K562 (cell line): ENCODE results near the gene RFX6. TPM values are rescaled to one million over a fixed set of nuclear protein-coding genes. Genes with fewer than 3 reads are reported as not detected.

Experiments used
- ATAC-seq: fragments of 200-7000 bp; cut with Tn5 transposase; 3 replicates; pipeline ENCODE4 v1.9.1; 2020; ENCODE audit warnings: moderate library complexity
- BruUV-seq: library from RNA; stranded (reverse); fragments of 400-500 nt; replicated peaks from 2 replicates; lab custom pipeline; 2021; lab: Mats Ljungman, UMichigan
- CTCF ChIA-PET: fragments of 300-600 bp; formaldehyde crosslinking; extraction: SDS; loops from one replicate; lab custom pipeline; 2021; ENCODE audit warnings: low intra/inter-chr PET ratio; lab: Yijun Ruan, JAX
- POLR2A ChIA-PET: fragments of 300-600, 350-650 bp; sonication (Branson Sonifier 250); formaldehyde crosslinking; extraction: SDS; loops from one replicate; lab custom pipeline; 2021; ENCODE audit warnings: antibody characterized with exemption, inconsistent platforms; lab: Yijun Ruan, JAX
- DNase-seq, 4 experiments: peaks; one replicate each; pipeline versions ENCODE4 v3.0.0 to v3.0.0-alpha.2; 2011 to 2018; ENCODE audit warnings: low spot score in 3 of 4, mixed read lengths in 3 of 4; ENCODE audit errors: extremely low read depth in 1 of 4
- FAIRE-seq: peaks from 2 replicates; lab custom pipeline; 2011; peaks lifted over from hg19 to GRCh38; lab: Jason Lieb, UNC
- H2AFZ ChIP-seq: 2 replicates; pipeline ENCODE4 v1.6.0; 2011; ENCODE audit warnings: low read depth, low read length, control low read depth, inconsistent platforms
- H3K27ac ChIP-seq: fragments of 200-600 bp; 3 replicates; pipeline ENCODE4 v1.8.0; 2011; ENCODE audit warnings: low read depth, mild to moderate bottlenecking, control low read depth, inconsistent platforms, low read length, moderate library complexity, mixed read lengths; ENCODE audit errors: extremely low read depth
- H3K27me3 ChIP-seq, 2 experiments: fragments of 300-600 bp in 1 of 2; 2 replicates in 1 of 2; 3 replicates in 1 of 2; pipeline versions ENCODE4 v1.6.0 to v1.8.0; 2011; ENCODE audit warnings: inconsistent platforms in 2 of 2, low read length in 2 of 2, mild to moderate bottlenecking in 1 of 2, mixed read lengths in 1 of 2, moderate library complexity in 1 of 2; ENCODE audit not compliant: control insufficient read depth in 2 of 2, insufficient read depth in 2 of 2
- H3K36me3 ChIP-seq: fragments of 300-600 bp; 3 replicates; pipeline ENCODE4 v1.8.0; 2011; ENCODE audit warnings: mild to moderate bottlenecking, low read length, inconsistent platforms; ENCODE audit not compliant: control insufficient read depth, insufficient read depth
- H3K4me1 ChIP-seq, 2 experiments: fragments of 200-600 bp in 1 of 2; replicated peaks in 1 of 2; 2 replicates in 1 of 2; 3 replicates in 1 of 2; pipeline versions ENCODE4 v1.5.1 to v1.8.0; 2011; ENCODE audit warnings: inconsistent platforms in 2 of 2, low read length in 2 of 2, mild to moderate bottlenecking in 1 of 2, mixed read lengths in 1 of 2, moderate library complexity in 1 of 2; ENCODE audit not compliant: control insufficient read depth in 2 of 2, insufficient read depth in 2 of 2
- H3K4me2 ChIP-seq: 2 replicates; pipeline ENCODE4 v1.6.1; 2011; ENCODE audit warnings: low read length, control low read depth, inconsistent platforms, mixed read lengths; ENCODE audit not compliant: insufficient read depth
- H3K4me3 ChIP-seq: fragments of 200-600 bp; sonication (generic), shearing (Covaris generic); 2 replicates; pipeline ENCODE4 v1.5.1; 2016; ENCODE audit warnings: control low read depth, inconsistent platforms
- H3K79me2 ChIP-seq: fragments of 200-600 bp; 3 replicates; pipeline ENCODE4 v1.8.0; 2011; ENCODE audit warnings: low read length, inconsistent platforms; ENCODE audit not compliant: control insufficient read depth, insufficient read depth
- H3K9ac ChIP-seq, 2 experiments: 2 replicates each; pipeline versions ENCODE4 v1.6.0 to v1.6.1; 2011; ENCODE audit warnings: low read depth in 2 of 2, low read length in 2 of 2, control low read depth in 1 of 2, inconsistent platforms in 1 of 2, mild to moderate bottlenecking in 1 of 2, mixed read lengths in 1 of 2; ENCODE audit not compliant: insufficient read depth in 1 of 2
- H3K9me1 ChIP-seq: one replicate; pipeline ENCODE4 v1.6.0; 2011; ENCODE audit warnings: inconsistent platforms, mild to moderate bottlenecking, low read length, moderate library complexity; ENCODE audit not compliant: control insufficient read depth, insufficient read depth
- H3K9me3 ChIP-seq: replicated peaks from 2 replicates; pipeline ENCODE4 v1.5.1; 2011; ENCODE audit warnings: low read depth, low read length, inconsistent platforms; ENCODE audit not compliant: control insufficient read depth, insufficient read depth
- H4K20me1 ChIP-seq: replicated peaks from 2 replicates; pipeline ENCODE4 v1.6.1; 2011; ENCODE audit warnings: low read length, inconsistent platforms, mixed read lengths; ENCODE audit not compliant: control insufficient read depth, insufficient read depth
- BCL6 ChIP-seq: fragments of 250-450 bp; sonication (Bioruptor Pico); IDR thresholded peaks from 2 replicates; pipeline ENCODE4 v1.4.0; 2020
- CLOCK ChIP-seq: fragments of 250-450 bp; sonication (Bioruptor Pico); IDR thresholded peaks from 2 replicates; pipeline ENCODE4 v1.4.0; 2020; ENCODE audit warnings: mild to moderate bottlenecking, moderate library complexity, borderline replicate concordance
- FOS ChIP-seq: IDR thresholded peaks from 3 replicates; pipeline ENCODE4 v1.6.1; 2011; ENCODE audit not compliant: insufficient read length; ENCODE audit errors: extremely low read depth
- NR2C1 ChIP-seq, 2 experiments: fragments of 450-650 bp; IDR thresholded peaks; 2 replicates each; pipeline ENCODE4 v1.6.1; 2017; ENCODE audit warnings: mild to moderate bottlenecking in 2 of 2, antibody characterized with exemption in 1 of 2, inconsistent platforms in 1 of 2, missing compliant biosample characterization in 1 of 2, missing genetic modification characterization in 1 of 2
- ZNF232 ChIP-seq: sonication (generic); formaldehyde crosslinking; IDR thresholded peaks from 2 replicates; pipeline ENCODE4 v1.8.0; 2022; ENCODE audit warnings: mild to moderate bottlenecking, missing genetic modification reagents
- ZNF436 ChIP-seq: fragments of 250-450, 450-650 bp; sonication (Bioruptor Pico); formaldehyde crosslinking; IDR thresholded peaks from 2 replicates; pipeline ENCODE4 v1.7.0; 2020; ENCODE audit warnings: mild to moderate bottlenecking
- ZNF561 ChIP-seq: fragments of 450-650 bp; formaldehyde crosslinking; conservative IDR thresholded peaks from 2 replicates; pipeline ENCODE4 v1.4.0; 2020; ENCODE audit warnings: mild to moderate bottlenecking, moderate library complexity
- ZNF639 ChIP-seq, 2 experiments: fragments of 200-800 bp in 1 of 2; sonication (Bioruptor generic) in 1 of 2; sonication (generic) in 1 of 2; formaldehyde crosslinking in 1 of 2; IDR thresholded peaks in 1 of 2; conservative IDR thresholded peaks in 1 of 2; 2 replicates each; pipeline versions ENCODE4 v1.5.0 to v1.6.1; 2016 to 2020; ENCODE audit warnings: missing compliant biosample characterization in 1 of 2, missing genetic modification characterization in 1 of 2, missing genetic modification reagents in 1 of 2
- WGBS: fragments of 100-300 bp; shearing (Covaris generic); methylation state at CpG from one replicate; pipeline ENCODE4 v1.1.6; 2016; ENCODE audit warnings: low coverage, mixed read lengths; ENCODE audit not compliant: insufficient coverage; ENCODE audit errors: missing lambda C conversion rate; 5-methylcytosine and 5-hydroxymethylcytosine counted together
- in situ Hi-C: fragments of 300-500 bp; cut with MboI; formaldehyde crosslinking; loops from 4 replicates; pipeline ENCODE4 v1.15.0; 2018; ENCODE audit warnings: inconsistent platforms, mixed read lengths
- intact Hi-C: fragments of 100-400 bp; cut with micrococcal nuclease; formaldehyde crosslinking; loops from 2 replicates; pipeline ENCODE4 v1.14.2; 2022
- polyA plus RNA-seq, 8 experiments: library from polyadenylated mRNA; depleted of rRNA in 4 of 8; stranded (reverse) in 5 of 8; unstranded in 3 of 8; fragments of >200 nt; fragmentation: Nextera tagmentation in 2 of 8; fragmentation: Illumina TruSeq in 1 of 8; extraction: Ambion mirVana in 2 of 8; extraction: Trizol in 1 of 8; gene quantifications; 2 replicates each; pipeline versions ENCODE4 v1.2.1 to v1.2.3, GENCODE V29; 2011 to 2014; ENCODE audit warnings: inconsistent platforms in 1 of 8, missing spikeins in 1 of 8
- total RNA-seq, 7 experiments: library from RNA; depleted of rRNA in 6 of 7; stranded (reverse); fragments of >200 nt in 6 of 7; fragmentation: Illumina TruSeq in 2 of 7; extraction: Trizol in 2 of 7; gene quantifications; 2 replicates each; pipeline versions ENCODE4 v1.2.1 to v1.2.3, GENCODE V29; 2011 to 2021; ENCODE audit warnings: low replicate concordance in 1 of 7
- TF ChIP-seq, protein P1 (sequence below), 2 experiments: IDR thresholded peaks; 2 replicates each; pipeline ENCODE4 v1.6.1; 2012; ENCODE audit warnings: improper control_type of control experiment in 2 of 2, low read depth in 2 of 2, low read length in 2 of 2, borderline replicate concordance in 1 of 2
- TF ChIP-seq, protein P2 (sequence below), 2 experiments: fragments of 450-650 bp in 1 of 2; sonication (generic) in 1 of 2; formaldehyde crosslinking in 1 of 2; IDR thresholded peaks in 1 of 2; conservative IDR thresholded peaks in 1 of 2; 2 replicates each; pipeline versions ENCODE4 v1.6.1 to v1.8.1; 2016 to 2023; ENCODE audit warnings: mild to moderate bottlenecking in 2 of 2, moderate library complexity in 2 of 2, inconsistent platforms in 1 of 2, missing genetic modification reagents in 1 of 2
- TF ChIP-seq, protein P3 (sequence below): fragments of 450-650 bp; IDR thresholded peaks from 2 replicates; pipeline ENCODE4 v1.6.1; 2016; ENCODE audit warnings: missing biosample characterization, missing genetic modification characterization

RFX6 gene
- total and polyA plus RNA-seq, 9 of the 15 experiments (the other 6 are each of a cell fraction or from before 2014, with no cell fraction given): not detected

- no peak for DNase-seq
- FAIRE-seq: no peak
- Histone ChIP-seq H3K27ac (no peak overlapping the region), H2AFZ (no peak overlapping the region), H3K79me2 (no peaks in the 10 kb centered on the region), H3K4me2 (no peak overlapping the region), H3K9me3 (no peaks in the 10 kb centered on the region), H3K36me3 (no peaks in the 10 kb centered on the region), H3K27me3 (no peaks in the 10 kb centered on the region), H3K4me1 (no peaks in the 10 kb centered on the region), H3K4me3 (no peak overlapping the region), H4K20me1 (no peaks in the 10 kb centered on the region), H3K9ac (no peak overlapping the region), H3K9me1 (no peaks in the 10 kb centered on the region)
- TF ChIP-seq, protein P1, sequence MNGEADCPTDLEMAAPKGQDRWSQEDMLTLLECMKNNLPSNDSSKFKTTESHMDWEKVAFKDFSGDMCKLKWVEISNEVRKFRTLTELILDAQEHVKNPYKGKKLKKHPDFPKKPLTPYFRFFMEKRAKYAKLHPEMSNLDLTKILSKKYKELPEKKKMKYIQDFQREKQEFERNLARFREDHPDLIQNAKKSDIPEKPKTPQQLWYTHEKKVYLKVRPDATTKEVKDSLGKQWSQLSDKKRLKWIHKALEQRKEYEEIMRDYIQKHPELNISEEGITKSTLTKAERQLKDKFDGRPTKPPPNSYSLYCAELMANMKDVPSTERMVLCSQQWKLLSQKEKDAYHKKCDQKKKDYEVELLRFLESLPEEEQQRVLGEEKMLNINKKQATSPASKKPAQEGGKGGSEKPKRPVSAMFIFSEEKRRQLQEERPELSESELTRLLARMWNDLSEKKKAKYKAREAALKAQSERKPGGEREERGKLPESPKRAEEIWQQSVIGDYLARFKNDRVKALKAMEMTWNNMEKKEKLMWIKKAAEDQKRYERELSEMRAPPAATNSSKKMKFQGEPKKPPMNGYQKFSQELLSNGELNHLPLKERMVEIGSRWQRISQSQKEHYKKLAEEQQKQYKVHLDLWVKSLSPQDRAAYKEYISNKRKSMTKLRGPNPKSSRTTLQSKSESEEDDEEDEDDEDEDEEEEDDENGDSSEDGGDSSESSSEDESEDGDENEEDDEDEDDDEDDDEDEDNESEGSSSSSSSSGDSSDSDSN (IDR thresholded peaks at IDR 0.05; ENCODE audit: borderline replicate concordance in 1 of 2, low read depth in 2 of 2, low read length in 2 of 2): no peak
- TF ChIP-seq ZNF561 (CRISPR knock-in tag) (no peak), ZNF436 (CRISPR knock-in tag) (no peak), ZNF232 (CRISPR knock-in tag) (no peak), NR2C1 (IDR thresholded peaks at IDR 0.05) (no peak), NR2C1 (tag; IDR thresholded peaks at IDR 0.05) (no peak), CLOCK (CRISPR knock-in tag) (no peak), BCL6 (CRISPR knock-in tag) (no peak), FOS (no peak), ZNF639 (CRISPR knock-in tag; conservative IDR thresholded peaks at IDR 0.05 in 1 of 2, IDR thresholded peaks at IDR 0.05 in 1 of 2) (no peak)
- TF ChIP-seq, protein P2, sequence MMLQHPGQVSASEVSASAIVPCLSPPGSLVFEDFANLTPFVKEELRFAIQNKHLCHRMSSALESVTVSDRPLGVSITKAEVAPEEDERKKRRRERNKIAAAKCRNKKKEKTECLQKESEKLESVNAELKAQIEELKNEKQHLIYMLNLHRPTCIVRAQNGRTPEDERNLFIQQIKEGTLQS (IDR thresholded peaks at IDR 0.05): no peak
- TF ChIP-seq, protein P2 (CRISPR knock-in tag; conservative IDR thresholded peaks at IDR 0.05): no peak
- TF ChIP-seq, protein P3, sequence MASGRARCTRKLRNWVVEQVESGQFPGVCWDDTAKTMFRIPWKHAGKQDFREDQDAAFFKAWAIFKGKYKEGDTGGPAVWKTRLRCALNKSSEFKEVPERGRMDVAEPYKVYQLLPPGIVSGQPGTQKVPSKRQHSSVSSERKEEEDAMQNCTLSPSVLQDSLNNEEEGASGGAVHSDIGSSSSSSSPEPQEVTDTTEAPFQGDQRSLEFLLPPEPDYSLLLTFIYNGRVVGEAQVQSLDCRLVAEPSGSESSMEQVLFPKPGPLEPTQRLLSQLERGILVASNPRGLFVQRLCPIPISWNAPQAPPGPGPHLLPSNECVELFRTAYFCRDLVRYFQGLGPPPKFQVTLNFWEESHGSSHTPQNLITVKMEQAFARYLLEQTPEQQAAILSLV (tag): no peak
- WGBS: 2% methylated on average over 2 of the region's 2 CpGs
- CTCF ChIA-PET: no interaction called here
- POLR2A ChIA-PET: no interaction called here
- ATAC-seq: no peak
- in situ Hi-C loops (no loop called here), intact Hi-C loops (loop anchor here (10.0 kb wide), 1 partner anchor 335 kb away; the partner anchor contains the start of gene RSPH4A)
- BruUV-seq: no TSS peak
Measured at GRCh38 chr6:116949964-116950363, 72.9 kb downstream of the RFX6 start.
